Measurements from ENCODE around the gene KLK7.

Gene KLK7

DNA sequence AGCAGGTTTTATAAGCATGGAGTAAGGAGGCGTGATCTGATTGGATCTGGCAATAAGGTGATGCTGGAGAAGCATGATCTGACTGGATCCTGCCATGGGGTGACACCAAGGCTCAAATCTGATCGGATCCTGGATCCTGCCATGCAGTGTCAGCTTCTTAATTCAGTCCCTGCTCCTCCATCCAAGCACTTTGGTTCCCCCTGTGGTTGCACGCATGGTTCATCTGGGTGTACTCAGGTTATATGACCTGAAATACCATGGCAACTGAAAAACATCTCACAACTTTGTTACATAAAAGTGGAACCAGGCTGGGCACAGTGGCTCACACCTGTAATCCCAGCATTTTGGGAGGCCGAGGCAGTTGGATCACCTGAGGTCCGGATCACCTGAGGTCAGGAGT is 54.9 kb downstream of the KLK7 start:
- no peak for DNase-seq

Measured in NCI-H446 treated with DMSO at 0.1 percent for 48 hours (cell line).